Smooth muscle cell of the coronary artery (primary cell): ENCODE measurements around the gene DIAPH2. TPM values are rescaled to one million over a fixed set of nuclear protein-coding genes. Genes with fewer than 3 reads are reported as not detected.

Experiments used
- total RNA-seq: library from RNA; depleted of rRNA; stranded (reverse); fragments of >200 nt; gene quantifications from 2 replicates; pipeline ENCODE4 v1.2.3, GENCODE V29; 2014; ENCODE audit warnings: low replicate concordance

Gene DIAPH2
- 8.0 and 12.5 TPM in 2 replicates for total RNA-seq

GRCh38 chrX:96684339-96685209, at the start of gene DIAPH2:
TSS of gene DIAPH2 (plus strand) at chrX:96684842.

GRCh38 chrX:96883608-96884007, 199.0 kb downstream of the DIAPH2 start, which contains the start of gene RPA4:
TSS of gene RPA4 (plus strand) at chrX:96883908. CDS start at chrX:96884311, 403 bp downstream.

Other genes with a start within 250 kb of the DIAPH2 start
- gene RPA4, start 199.1 kb downstream of the DIAPH2 start, total RNA-seq = 0.45 and 1.4 TPM in 2 replicates